ENCODE results near the gene TACSTD2.

Gene TACSTD2

GRCh38 chr1:58573138-58573537, 3.9 kb downstream of the TACSTD2 start:
- no peak overlapping the region for H3K4me3 ChIP-seq (ENCODE audit: low read depth, low read length)
- TF ChIP-seq CTCF (IDR thresholded peaks at IDR 0.05; ENCODE audit: low read depth, low read length): no peak

DNA sequence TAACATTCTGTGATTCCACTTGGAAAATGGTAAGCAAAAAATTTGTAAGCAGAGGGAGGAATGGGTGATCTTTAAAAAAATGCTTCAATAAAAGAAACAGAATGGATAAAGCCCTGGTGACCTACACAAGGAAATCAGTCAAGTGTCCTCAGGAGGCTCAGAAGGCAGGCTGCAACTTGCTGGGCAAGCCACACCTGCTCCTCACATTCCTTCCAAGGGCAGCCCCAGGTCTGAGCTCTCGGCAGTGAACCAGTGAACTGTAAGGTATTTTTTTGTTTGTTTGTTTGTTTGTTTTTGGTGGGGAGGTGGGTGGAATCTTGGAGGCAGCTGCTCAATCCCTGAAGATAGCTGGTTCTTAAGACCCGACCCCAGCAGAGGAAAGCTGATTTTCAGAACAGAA, 4.4 kb downstream of the TACSTD2 start:
- no peak overlapping the region for H3K4me3 ChIP-seq (ENCODE audit: low read depth, low read length)
- no peak for TF ChIP-seq CTCF (IDR thresholded peaks at IDR 0.05; ENCODE audit: low read depth, low read length)

- no peak for TF ChIP-seq CTCF (IDR thresholded peaks at IDR 0.05; ENCODE audit: low read depth, low read length)
- H3K4me3 ChIP-seq (ENCODE audit: low read depth, low read length): no peak overlapping the region
Measured at GRCh38 chr1:58571616-58572015, 5.4 kb downstream of the TACSTD2 start.

DNA sequence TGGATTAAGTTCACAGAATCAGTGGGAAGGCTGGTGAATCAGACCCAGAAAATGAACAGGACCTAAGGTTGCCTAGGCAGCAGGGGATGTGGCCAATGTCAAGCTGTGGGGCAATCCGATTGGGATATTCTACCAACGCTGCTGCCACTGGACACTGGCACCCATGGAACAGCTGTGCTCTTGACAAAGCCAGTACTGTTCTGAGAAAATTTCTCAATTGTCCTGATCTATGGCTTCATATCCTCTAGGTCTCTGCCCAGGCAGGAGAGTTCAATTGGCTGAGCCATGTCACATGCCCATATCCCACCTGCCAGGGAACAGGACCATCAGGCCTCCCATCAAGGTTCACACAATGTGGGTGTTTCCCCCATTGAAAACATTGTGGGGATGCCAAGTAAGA, 6.2 kb downstream of the TACSTD2 start:
- H3K4me3 ChIP-seq (ENCODE audit: low read depth, low read length): no peak overlapping the region
- no peak for TF ChIP-seq CTCF (IDR thresholded peaks at IDR 0.05; ENCODE audit: low read depth, low read length)

GRCh38 chr1:58570094-58570493, 7.0 kb downstream of the TACSTD2 start:
- no peak overlapping the region for H3K4me3 ChIP-seq (ENCODE audit: low read depth, low read length)
- no peak for TF ChIP-seq CTCF (IDR thresholded peaks at IDR 0.05; ENCODE audit: low read depth, low read length)

DNA sequence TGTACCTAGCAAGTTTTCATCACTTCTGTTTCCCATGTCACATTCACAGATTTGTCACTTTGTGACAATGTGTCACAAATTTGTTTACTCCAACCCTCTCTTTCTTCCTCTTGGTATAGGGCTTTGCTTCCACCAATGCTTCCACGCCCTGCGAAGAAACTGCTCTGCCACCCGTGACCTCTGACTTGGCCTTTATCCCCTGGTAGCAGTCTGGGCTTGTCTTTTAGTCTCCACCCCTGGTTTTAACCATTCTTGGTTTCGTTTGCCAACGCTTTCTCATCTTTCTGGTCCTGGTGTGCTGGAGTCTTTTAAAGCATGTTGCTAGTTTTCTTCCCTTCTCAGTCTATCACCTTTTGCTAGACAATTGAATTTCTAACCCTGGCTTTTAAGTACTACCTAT, 8.1 kb downstream of the TACSTD2 start:
- H3K4me3 ChIP-seq (ENCODE audit: low read depth, low read length): no peak overlapping the region
- no peak for TF ChIP-seq CTCF (IDR thresholded peaks at IDR 0.05; ENCODE audit: low read depth, low read length)

DNA sequence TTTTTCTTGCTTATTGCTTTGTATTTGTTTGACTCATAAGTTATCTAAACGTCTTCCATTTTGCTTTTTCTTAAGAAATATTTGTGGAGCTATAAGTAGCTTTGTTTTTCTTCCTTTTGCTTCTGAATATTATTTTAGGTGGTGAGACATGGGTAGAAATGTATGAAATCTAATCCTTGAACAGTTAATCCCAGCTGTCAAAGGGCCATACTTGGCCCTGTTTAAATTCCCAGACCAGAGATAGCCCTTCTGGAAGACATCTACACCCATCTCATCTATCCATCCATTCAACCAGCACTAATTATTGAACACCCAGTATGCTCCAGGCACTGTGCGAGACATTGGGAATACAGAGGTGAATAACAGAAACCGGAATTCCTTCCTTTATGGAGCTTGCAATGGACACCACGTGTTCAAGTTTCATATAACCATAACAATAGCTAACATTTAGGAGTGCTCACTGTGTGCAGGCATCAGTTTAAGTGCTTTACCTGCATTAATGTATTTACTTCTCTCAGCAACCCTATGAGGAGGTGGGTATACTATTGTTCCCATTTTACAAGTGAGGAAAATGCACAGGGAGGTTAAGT, 8.7 kb downstream of the TACSTD2 start:
- H3K4me3 ChIP-seq (ENCODE audit: low read depth, low read length): no peak overlapping the region
- no peak for TF ChIP-seq CTCF (IDR thresholded peaks at IDR 0.05; ENCODE audit: low read depth, low read length)
